ENCODE results near the gene SH3PXD2A. TPM values are rescaled to one million over a fixed set of nuclear protein-coding genes. Genes with fewer than 3 reads are reported as not detected.
A peak's percentile ranks its signal among the peaks of the same experiment; 100 is the strongest.

Gene SH3PXD2A
- total RNA-seq, 2 experiments from 2014 or later, result 7.8 to 8.5 TPM

DNA sequence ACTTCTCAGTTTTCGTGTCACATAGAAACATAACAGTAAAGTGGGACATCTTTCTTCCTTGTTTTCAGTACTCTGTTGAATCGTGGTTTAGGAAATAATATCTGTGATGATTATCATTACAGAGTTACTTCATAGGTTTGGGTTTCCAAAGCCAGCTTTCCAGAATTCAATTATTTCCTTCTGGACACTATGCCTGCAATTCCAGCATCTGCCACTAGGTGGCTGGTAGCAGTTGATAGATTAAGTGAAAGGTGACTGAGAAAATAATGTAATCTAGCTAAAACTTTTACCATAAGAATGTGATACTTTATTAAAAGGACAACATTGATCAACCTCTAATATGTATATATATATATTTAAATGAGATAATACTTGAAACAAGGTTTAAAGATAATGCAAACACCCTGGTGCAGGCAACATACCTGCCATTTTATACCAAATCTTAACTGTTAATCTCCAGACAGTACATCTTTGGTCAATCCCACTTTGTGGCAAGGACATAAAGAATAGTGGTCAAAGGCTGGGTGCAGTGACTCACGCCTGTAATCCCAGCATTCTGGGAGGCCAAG, 102.6 kb downstream of the SH3PXD2A start:
- Mint-ChIP-seq H3K36me3 (ENCODE audit: low read depth) (no peaks in the 10 kb centered on the region), H3K27me3 (ENCODE audit: low read depth) (no peaks in the 10 kb centered on the region), H3K4me3 (no peak overlapping the region), H3K4me1 (ENCODE audit: low read depth) (peaks cover 12% of the 10 kb centered on the region), H3K9me3 (peaks cover 1% of the 10 kb centered on the region), H3K27ac (no peak overlapping the region)
- CTCF ChIA-PET, result interaction anchor here (0.6 to 4.7 kb wide), 25 partner anchors 7 to 767 kb away, joined by 3 to 54 read pairs (median 3); no protein-coding TSS in a partner anchor
- intact Hi-C loops (cut with micrococcal nuclease), result loop anchor here (2.0 kb wide), 1 partner anchor 106 kb away; no protein-coding TSS in a partner anchor
- peak; percentile 64 for DNase-seq

DNA sequence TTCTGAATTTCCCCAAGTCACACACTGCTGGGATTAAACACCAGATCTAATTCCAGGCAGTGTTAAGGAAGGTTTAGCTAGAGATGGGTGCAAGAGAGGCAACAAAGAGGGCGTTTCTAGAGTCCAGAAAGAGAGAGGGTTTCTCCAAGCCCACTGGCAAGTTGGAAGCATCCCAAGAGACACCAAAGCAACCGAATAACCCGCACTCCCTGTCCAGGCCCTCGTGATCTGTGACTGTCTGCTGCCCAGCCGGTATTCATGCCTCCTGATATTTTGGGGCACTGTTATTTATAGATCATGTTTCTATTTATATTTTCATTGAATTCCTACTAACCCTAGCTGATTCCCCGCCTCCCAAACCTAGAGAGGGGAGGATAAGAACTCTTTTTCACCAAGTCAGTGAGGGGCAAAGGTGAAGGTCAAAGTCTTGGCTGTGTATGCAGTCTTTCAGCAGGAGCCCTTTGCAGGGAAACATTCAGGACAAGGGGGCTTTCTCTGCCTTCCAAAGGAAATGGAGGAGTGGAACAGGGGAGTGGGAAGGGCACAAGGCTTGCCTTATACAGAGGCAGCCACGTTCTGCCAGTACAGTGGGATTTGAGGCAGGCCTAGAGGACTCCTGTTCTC, 103.6 kb downstream of the SH3PXD2A start:
- Mint-ChIP-seq H3K36me3 (ENCODE audit: low read depth) (no peaks in the 10 kb centered on the region), H3K27me3 (ENCODE audit: low read depth) (no peaks in the 10 kb centered on the region), H3K27ac (no peak overlapping the region), H3K4me3 (no peak overlapping the region), H3K4me1 (ENCODE audit: low read depth) (peaks cover 18% of the 10 kb centered on the region), H3K9me3 (peaks cover 1% of the 10 kb centered on the region)
- CTCF ChIA-PET, result interaction anchor here (0.6 to 4.7 kb wide), 19 partner anchors 9 to 232 kb away, joined by 3 to 54 read pairs (median 3); no protein-coding TSS in a partner anchor
- intact Hi-C loops (cut with micrococcal nuclease), result loop anchor here (2.0 kb wide), 1 partner anchor 107 kb away; no protein-coding TSS in a partner anchor
- DNase-seq, result no peak

DNA sequence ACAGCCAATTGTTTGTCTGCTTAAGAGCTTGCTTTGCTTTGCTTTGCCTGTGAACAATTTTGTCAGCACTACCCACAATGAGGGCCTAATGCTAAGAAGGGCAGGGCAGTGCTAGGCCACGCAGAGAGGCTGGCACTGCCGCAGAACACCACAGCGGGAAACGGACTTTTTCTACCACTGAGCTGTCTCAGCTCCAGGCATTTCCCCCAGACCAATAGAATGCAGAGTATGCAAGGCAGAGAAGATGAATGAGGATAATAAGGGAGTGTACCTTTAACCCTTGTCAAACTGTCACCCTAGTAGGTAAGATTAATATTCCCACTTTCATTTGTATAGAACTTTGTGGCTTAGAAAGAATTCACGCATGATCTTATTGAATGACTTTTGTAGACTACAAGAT, 104.5 kb downstream of the SH3PXD2A start:
- H3K27me3 Mint-ChIP-seq (ENCODE audit: low read depth), result no peaks in the 10 kb centered on the region
- DNase-seq, result no peak
- intact Hi-C loops (cut with micrococcal nuclease), result no loop called here
- no peak overlapping the region for H3K27ac Mint-ChIP-seq
- peaks cover 23% of the 10 kb centered on the region for H3K4me1 Mint-ChIP-seq (ENCODE audit: low read depth)
- CTCF ChIA-PET, result interaction anchor here (0.8 to 4.7 kb wide), 6 partner anchors 14 to 137 kb away, joined by 3 to 54 read pairs (median 4); no protein-coding TSS in a partner anchor
- H3K4me3 Mint-ChIP-seq, result no peak overlapping the region
- no peaks in the 10 kb centered on the region for H3K36me3 Mint-ChIP-seq (ENCODE audit: low read depth)
- peaks cover 1% of the 10 kb centered on the region for H3K9me3 Mint-ChIP-seq

DNA sequence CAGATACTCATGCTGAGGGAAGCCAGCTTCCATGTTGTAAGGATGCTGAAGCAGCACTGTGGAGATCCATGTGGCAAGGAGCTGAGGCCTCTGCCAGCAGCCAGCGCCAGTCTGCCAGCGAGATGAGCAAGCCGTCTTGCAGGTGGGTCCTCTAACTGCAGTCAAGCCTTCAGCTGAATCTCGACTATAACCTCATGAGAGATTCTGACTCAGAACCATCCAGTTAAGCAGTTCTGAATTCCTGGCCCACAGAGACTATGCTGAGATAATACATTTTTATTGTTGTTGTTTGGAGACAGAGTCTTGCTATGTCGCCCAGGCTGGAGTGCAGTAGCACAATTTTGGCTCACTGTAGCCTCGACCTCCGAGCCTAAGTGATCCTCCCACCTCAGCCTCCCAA, 105.6 kb downstream of the SH3PXD2A start:
- no peaks in the 10 kb centered on the region for H3K27me3 Mint-ChIP-seq (ENCODE audit: low read depth)
- no peak overlapping the region for H3K27ac Mint-ChIP-seq
- no peak overlapping the region for H3K4me3 Mint-ChIP-seq
- no peaks in the 10 kb centered on the region for H3K36me3 Mint-ChIP-seq (ENCODE audit: low read depth)
- H3K4me1 Mint-ChIP-seq (ENCODE audit: low read depth), result peaks cover 32% of the 10 kb centered on the region
- CTCF ChIA-PET, result interaction anchor here (0.8 to 1.5 kb wide), 2 partner anchors 98 to 124 kb away, joined by 3 read pairs; no protein-coding TSS in a partner anchor
- no peak for DNase-seq
- peaks cover 1% of the 10 kb centered on the region for H3K9me3 Mint-ChIP-seq
- intact Hi-C loops (cut with micrococcal nuclease), result no loop called here

DNA sequence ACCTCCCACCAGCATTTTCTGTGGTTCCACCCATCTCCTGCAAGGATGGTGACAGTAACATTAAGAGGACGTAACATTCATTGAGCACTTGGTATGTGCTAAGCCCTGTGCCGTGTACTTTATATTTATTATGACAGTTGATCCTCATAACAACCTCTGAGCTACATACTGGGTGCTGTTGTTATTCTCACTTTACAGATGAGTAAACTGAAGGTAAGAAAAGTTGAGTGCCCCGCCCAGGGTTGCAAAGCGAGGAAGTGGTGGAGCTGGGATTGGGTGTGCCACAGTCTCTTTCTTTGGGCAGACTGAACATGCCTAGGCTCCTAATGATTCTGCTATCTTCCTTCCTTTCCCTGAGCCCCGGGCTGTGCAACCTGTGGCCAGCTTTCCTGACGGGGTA, 107.4 kb downstream of the SH3PXD2A start:
- no peaks in the 10 kb centered on the region for H3K9me3 Mint-ChIP-seq
- peak; percentile 63 for DNase-seq
- no peak overlapping the region for H3K4me3 Mint-ChIP-seq
- CTCF ChIA-PET, result interaction anchor here (0.6 to 1.3 kb wide), 4 partner anchors 16 to 107 kb away, joined by 3 to 7 read pairs (median 4); partner anchors contain the start of gene SH3PXD2A
- H3K27ac Mint-ChIP-seq, result peak overlapping the region; percentile 69
- no peaks in the 10 kb centered on the region for H3K27me3 Mint-ChIP-seq (ENCODE audit: low read depth)
- intact Hi-C loops (cut with micrococcal nuclease), result no loop called here
- peaks cover 36% of the 10 kb centered on the region for H3K4me1 Mint-ChIP-seq (ENCODE audit: low read depth)
- no peaks in the 10 kb centered on the region for H3K36me3 Mint-ChIP-seq (ENCODE audit: low read depth)

DNA sequence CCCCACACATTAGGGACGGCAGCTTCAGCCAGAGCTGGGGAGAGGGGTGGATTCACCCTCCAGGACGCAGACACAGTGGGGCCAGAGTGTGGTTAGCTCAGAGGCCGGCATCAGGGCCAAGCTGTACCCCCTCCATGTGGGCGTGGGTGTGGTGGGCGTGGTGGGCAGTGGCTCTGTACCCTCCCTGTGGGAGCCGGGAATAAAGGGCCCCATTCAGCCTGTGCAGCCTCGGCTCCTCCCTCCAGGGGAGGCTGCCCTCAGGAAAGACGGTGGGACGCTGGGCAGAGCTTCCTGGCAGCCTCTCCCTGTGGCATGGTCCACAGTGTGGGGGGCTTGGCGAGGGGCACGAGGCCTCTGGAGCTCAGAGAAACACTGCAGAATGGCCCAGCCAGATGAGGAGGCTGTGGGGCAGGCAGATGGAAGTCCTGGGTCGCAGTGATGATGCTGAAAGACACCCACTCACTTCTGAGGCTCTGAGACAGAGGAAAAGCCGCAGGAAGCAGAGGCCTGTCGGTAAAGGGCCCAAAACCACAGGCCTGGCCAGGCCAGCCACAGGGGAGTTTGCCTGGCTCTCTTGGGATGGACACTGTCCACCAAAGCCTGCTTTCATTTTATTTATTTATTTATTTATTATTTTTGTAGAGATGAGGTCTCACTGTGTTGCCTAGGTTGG, 108.0 kb downstream of the SH3PXD2A start:
- Mint-ChIP-seq H3K27ac (peak overlapping the region; percentile 59), H3K4me3 (no peak overlapping the region), H3K36me3 (ENCODE audit: low read depth) (no peaks in the 10 kb centered on the region), H3K4me1 (ENCODE audit: low read depth) (peaks cover 36% of the 10 kb centered on the region), H3K9me3 (no peaks in the 10 kb centered on the region), H3K27me3 (ENCODE audit: low read depth) (no peaks in the 10 kb centered on the region)
- intact Hi-C loops (cut with micrococcal nuclease), result no loop called here
- CTCF ChIA-PET, result interaction anchor here (1.1 to 1.3 kb wide), 2 partner anchors 9 to 18 kb away, joined by 3 to 7 read pairs; no protein-coding TSS in a partner anchor
- DNase-seq, result no peak

DNA sequence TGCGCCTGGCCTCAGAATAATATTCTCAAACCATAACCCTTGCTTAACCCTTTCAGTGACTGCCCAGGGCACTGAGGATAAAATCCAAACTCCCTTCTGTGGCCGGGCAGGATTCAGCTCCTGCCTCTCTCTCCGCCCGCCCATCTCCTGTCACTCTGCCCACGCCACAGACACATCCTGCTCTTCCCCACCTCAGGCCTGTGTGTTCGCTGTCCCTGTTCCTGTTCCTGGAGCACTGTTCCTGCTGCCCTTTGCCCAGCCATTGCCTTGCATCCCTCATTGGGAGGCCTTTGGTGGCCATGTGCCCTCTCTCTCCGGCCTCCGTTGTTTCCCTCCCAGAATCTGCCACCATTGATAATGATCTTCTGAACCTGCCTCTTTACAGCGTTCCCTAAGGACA, 108.8 kb downstream of the SH3PXD2A start:
- peak overlapping the region; percentile 19 for H3K27ac Mint-ChIP-seq
- intact Hi-C loops (cut with micrococcal nuclease), result no loop called here
- peaks cover 36% of the 10 kb centered on the region for H3K4me1 Mint-ChIP-seq (ENCODE audit: low read depth)
- no peak overlapping the region for H3K4me3 Mint-ChIP-seq
- no peaks in the 10 kb centered on the region for H3K9me3 Mint-ChIP-seq
- CTCF ChIA-PET, result interaction anchor here (1.1 kb wide), 1 partner anchor 10 kb away, joined by 3 read pairs; no protein-coding TSS in a partner anchor
- no peaks in the 10 kb centered on the region for H3K36me3 Mint-ChIP-seq (ENCODE audit: low read depth)
- H3K27me3 Mint-ChIP-seq (ENCODE audit: low read depth), result no peaks in the 10 kb centered on the region
- no peak for DNase-seq

DNA sequence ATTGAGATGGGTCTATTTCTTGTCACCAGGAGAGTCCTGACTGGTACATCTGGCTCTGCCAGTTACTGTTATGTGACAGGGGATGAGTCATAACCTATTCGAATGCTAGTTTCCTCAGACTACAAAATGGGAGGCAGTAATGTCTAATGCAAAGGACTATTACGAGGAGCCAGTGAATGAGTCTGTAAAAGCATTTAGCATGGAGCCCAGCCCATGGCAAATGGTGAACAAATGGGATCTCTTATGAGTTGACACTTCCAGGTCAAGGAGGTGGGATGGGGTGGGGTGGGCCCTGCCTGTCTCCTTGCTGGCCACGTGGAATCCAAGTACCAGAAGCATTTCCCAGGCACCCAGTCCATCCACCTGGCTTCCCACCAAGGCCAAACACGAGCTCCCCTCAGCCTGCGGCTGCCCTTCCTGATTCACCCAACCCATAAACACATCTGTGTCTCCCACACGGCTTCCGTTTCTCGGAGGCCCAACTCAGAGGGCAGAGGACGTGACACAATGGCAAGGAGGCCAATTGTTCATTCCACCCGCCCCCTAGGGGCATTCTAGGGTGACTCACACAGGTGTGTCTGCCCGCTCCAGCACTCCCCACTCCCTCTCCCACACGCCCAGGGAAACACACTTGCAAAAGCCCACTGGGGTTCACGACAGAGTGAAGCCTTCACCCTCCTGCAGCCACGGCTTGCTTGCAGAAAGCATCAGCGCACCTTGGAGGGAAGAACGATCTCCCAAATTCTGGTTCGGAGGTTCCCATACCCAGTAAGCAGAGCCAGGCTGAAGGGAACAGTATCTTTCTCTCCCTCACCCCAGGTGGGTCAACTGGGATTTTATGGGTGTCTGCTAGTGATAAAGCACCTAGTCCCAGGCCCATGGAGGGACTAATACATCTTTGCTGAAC, 109.8 kb downstream of the SH3PXD2A start:
- Mint-ChIP-seq H3K27ac (peak overlapping the region; percentile 82), H3K9me3 (no peaks in the 10 kb centered on the region), H3K27me3 (ENCODE audit: low read depth) (no peaks in the 10 kb centered on the region), H3K36me3 (ENCODE audit: low read depth) (no peaks in the 10 kb centered on the region), H3K4me3 (peak overlapping the region; percentile 19), H3K4me1 (ENCODE audit: low read depth) (peaks cover 36% of the 10 kb centered on the region)
- DNase-seq, result peak; percentile 78
- intact Hi-C loops (cut with micrococcal nuclease), result loop anchor here (1.0 to 2.0 kb wide), 3 partner anchors 14 to 113 kb away; no protein-coding TSS in a partner anchor
- CTCF ChIA-PET, result interaction anchor here (0.6 to 1.5 kb wide), 4 partner anchors 8 to 527 kb away, joined by 3 to 5 read pairs (median 4); no protein-coding TSS in a partner anchor

DNA sequence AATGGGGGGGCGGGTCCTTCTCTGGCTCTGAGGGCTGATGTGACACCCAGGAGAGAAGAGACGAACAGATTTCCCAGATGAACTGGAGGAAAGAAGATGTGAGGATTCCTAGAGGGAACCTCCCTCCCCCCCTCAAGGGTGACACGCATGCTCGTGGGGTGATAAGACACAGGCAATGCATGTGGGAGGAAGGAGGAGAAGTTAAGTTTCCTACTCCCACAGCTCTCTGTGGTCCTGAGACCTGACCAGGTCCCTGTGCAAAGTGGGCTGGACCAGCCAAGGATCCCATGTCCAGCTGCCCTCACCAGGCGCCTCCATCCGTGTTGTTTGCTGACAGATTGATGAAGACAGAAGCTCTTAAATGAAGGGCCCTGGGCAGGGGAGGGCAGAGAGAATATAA, 112.6 kb downstream of the SH3PXD2A start:
- no peak overlapping the region for H3K4me3 Mint-ChIP-seq
- no peaks in the 10 kb centered on the region for H3K36me3 Mint-ChIP-seq (ENCODE audit: low read depth)
- peaks cover 28% of the 10 kb centered on the region for H3K4me1 Mint-ChIP-seq (ENCODE audit: low read depth)
- intact Hi-C loops (cut with micrococcal nuclease), result no loop called here
- CTCF ChIA-PET, result interaction anchor here (0.7 kb wide), 1 partner anchor 31 kb away, joined by 4 read pairs; no protein-coding TSS in a partner anchor
- H3K9me3 Mint-ChIP-seq, result no peaks in the 10 kb centered on the region
- no peak for DNase-seq
- H3K27ac Mint-ChIP-seq, result no peak overlapping the region
- no peaks in the 10 kb centered on the region for H3K27me3 Mint-ChIP-seq (ENCODE audit: low read depth)

DNA sequence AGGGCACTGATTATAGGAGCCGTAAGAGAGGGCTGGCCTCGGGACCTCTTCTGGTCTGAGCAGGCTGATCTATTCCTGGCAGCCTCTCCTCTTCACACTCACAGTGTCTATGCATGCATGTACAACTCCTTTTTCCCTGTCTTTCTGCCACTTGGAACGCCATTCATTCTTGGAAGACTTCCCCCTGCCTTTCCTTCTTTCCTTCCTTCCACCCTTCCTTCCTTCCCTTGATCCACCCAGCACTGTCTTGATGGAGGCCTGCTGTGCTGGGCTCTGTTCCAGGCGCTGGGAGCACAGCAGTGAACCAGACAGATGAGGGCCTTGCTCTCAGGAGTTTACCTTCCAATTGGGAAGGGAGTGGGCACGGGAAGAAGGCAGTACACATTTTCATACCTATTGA, 114.8 kb downstream of the SH3PXD2A start:
- Mint-ChIP-seq H3K27ac (no peak overlapping the region), H3K27me3 (ENCODE audit: low read depth) (no peaks in the 10 kb centered on the region), H3K9me3 (no peaks in the 10 kb centered on the region), H3K4me3 (no peak overlapping the region), H3K36me3 (ENCODE audit: low read depth) (no peaks in the 10 kb centered on the region), H3K4me1 (ENCODE audit: low read depth) (peaks cover 11% of the 10 kb centered on the region)
- CTCF ChIA-PET, result interaction anchor here (1.2 to 1.4 kb wide), 2 partner anchors 12 to 107 kb away, joined by 3 read pairs; no protein-coding TSS in a partner anchor
- no peak for DNase-seq
- intact Hi-C loops (cut with micrococcal nuclease), result no loop called here

DNA sequence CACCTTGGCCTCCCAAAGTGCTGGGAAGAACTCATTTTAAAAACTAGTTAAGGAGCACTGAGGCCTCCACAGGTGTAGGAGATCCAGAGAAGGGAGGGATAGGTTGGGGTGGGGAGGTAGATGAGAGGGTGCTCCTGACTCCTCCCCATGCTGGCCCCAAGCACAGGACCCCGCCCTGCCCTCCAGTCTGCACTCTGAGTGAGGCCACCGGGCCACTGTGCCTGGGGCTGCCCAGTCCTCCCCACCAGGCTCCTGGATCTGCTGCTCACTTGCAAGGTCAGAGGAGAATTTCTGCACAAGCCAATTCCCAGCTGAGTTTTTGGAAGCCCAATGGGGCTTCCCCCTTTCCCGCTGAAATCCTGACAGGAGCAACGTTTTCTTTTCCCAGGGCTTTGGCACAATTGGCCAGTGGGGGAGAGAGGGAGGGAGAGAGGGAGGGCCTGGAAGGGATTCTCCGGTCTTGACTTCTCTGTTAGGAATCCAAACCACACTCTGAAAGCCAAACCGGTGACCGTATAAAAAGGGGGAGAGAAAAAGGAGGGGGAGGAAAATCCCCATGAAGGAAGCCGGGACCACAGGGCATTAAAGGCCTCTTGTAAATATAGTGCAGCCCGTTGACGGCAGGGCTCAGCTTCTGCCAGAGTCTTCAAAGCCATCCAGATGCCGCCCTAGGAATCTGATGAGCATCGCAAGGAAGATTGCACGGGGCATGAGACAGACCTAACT, 116.2 kb downstream of the SH3PXD2A start:
- CTCF ChIA-PET, result interaction anchor here (1.2 to 1.4 kb wide), 2 partner anchors 13 to 109 kb away, joined by 3 read pairs; no protein-coding TSS in a partner anchor
- intact Hi-C loops (cut with micrococcal nuclease), result no loop called here
- no peaks in the 10 kb centered on the region for H3K4me1 Mint-ChIP-seq (ENCODE audit: low read depth)
- H3K4me3 Mint-ChIP-seq, result no peak overlapping the region
- no peaks in the 10 kb centered on the region for H3K9me3 Mint-ChIP-seq
- H3K36me3 Mint-ChIP-seq (ENCODE audit: low read depth), result no peaks in the 10 kb centered on the region
- no peak for DNase-seq
- H3K27me3 Mint-ChIP-seq (ENCODE audit: low read depth), result no peaks in the 10 kb centered on the region
- no peak overlapping the region for H3K27ac Mint-ChIP-seq

Measured in activated naive CD4-positive, alpha-beta T cell treated with anti-CD3 and anti-CD28 coated beads for 36 hours (primary cell).